Bladder microvascular endothelial cell (primary cell): ENCODE measurements around the gene ZSWIM6. TPM values are rescaled to one million over a fixed set of nuclear protein-coding genes. Genes with fewer than 3 reads are reported as not detected.

Experiments used
- total RNA-seq: library from RNA; depleted of rRNA; stranded (reverse); fragments of >200 nt; gene quantifications from 2 replicates; pipeline ENCODE4 v1.2.3, GENCODE V29; 2014

The ZSWIM6 gene
- 7.3 and 18.0 TPM in 2 replicates for total RNA-seq

DNA sequence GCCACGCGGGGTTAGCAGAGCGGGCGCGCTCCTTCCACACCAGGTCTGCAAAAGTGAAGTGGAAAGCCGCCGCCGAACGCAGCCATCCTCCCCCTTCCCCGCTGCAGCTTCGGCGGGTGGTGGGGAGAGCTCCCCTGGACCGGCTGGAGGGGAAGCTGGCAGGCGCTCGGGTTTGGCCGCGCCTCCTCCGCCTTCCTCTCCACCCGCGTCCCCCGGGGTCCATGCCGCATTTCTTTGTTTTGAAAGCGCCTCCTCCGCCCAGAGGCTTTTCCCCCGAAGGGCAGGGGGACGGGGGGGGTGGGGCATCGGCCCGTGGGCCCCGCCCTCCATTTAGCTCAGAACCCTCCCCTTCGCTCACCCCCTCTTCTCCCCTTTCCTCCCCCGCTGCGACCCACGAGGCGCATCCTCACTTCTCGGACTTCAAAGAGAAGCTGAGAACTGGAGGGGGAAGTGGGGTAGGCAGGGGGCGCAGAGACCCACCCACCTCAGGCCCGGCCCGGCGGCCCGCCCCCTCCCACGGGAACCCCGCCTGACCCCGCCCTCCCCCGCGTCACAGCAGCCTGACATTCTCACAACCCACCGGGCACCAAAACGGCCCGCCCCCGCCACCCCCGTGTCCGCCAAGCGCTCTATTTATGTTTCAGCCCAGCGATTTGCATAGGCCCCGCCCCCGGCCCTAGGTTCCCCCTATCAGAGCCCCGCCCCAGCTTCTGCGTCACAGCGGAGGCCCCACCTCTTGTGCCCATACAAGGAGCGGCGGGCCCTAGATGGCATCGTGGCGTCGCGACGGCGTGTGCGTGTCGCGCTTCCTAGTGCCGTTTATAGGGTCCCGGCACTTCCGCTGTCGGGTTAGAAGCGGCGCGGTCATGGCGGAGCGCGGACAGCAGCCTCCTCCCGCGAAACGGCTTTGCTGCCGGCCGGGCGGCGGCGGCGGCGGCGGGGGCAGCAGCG lies at the start of gene ZSWIM6:
ZSWIM6 (plus strand) TSS at position 852 of the 951 bp plus-strand sequence; CDS start at position 867, 15 bp downstream.

Other genes starting within 250 kb of the ZSWIM6 start
- 18.5 and 72.9 TPM in 2 replicates for gene SMIM15, start 169.8 kb upstream of the ZSWIM6 start, total RNA-seq